SH-SY5Y (cell line): ENCODE data around the gene ATF6.

Experiments
- GATA2 ChIP-seq: IDR thresholded peaks from 2 replicates; pipeline ENCODE4 v1.6.1; 2011; ENCODE audit warnings: mild to moderate bottlenecking, low read depth, low read length
- GATA3 ChIP-seq: IDR thresholded peaks from 2 replicates; pipeline ENCODE4 v1.6.1; 2011; ENCODE audit warnings: low read depth, mild to moderate bottlenecking, low read length, moderate library complexity

ATF6 gene

GRCh38 chr1:161940866-161941591 is 174.9 kb downstream of the ATF6 start:
- TF ChIP-seq GATA3 (no peak), GATA2 (no peak)

- TF ChIP-seq GATA3 (no peak), GATA2 (no peak)
Observed at GRCh38 chr1:161941726-161942436, 175.8 kb downstream of the ATF6 start.

- TF ChIP-seq GATA2 (no peak), GATA3 (no peak)
Observed at GRCh38 chr1:161943737-161944136, 177.6 kb downstream of the ATF6 start.

GRCh38 chr1:161944381-161944780 is 178.3 kb downstream of the ATF6 start:
- TF ChIP-seq GATA3 (no peak), GATA2 (no peak)

GRCh38 chr1:161945306-161946060 is 179.4 kb downstream of the ATF6 start:
- TF ChIP-seq GATA3 (no peak), GATA2 (no peak)

- no peak for TF ChIP-seq GATA2
- TF ChIP-seq GATA3 = no peak
Observed at GRCh38 chr1:161946071-161946987, 180.2 kb downstream of the ATF6 start.

- TF ChIP-seq GATA3 (no peak), GATA2 (no peak)
Observed at GRCh38 chr1:161948435-161948834, 182.3 kb downstream of the ATF6 start.

GRCh38 chr1:161949548-161949947 is 183.4 kb downstream of the ATF6 start:
- no peak for TF ChIP-seq GATA2
- no peak for TF ChIP-seq GATA3

GRCh38 chr1:161950377-161950776 is 184.3 kb downstream of the ATF6 start:
- TF ChIP-seq GATA2 = no peak
- no peak for TF ChIP-seq GATA3

- TF ChIP-seq GATA3 (no peak), GATA2 (no peak)
Observed at GRCh38 chr1:161951646-161952045, 185.5 kb downstream of the ATF6 start.

GRCh38 chr1:161952607-161953172 is 186.6 kb downstream of the ATF6 start:
- no peak for TF ChIP-seq GATA2
- no peak for TF ChIP-seq GATA3

- TF ChIP-seq GATA2 (peak; percentile 56; the same call in 1 of the 2 replicates), GATA3 (peak; percentile 59)
Observed at GRCh38 chr1:161953256-161953920, 187.3 kb downstream of the ATF6 start.

- no peak for TF ChIP-seq GATA3
- TF ChIP-seq GATA2 = no peak
Observed at GRCh38 chr1:161954050-161954449, 187.9 kb downstream of the ATF6 start.

GRCh38 chr1:161954466-161954865 is 188.3 kb downstream of the ATF6 start:
- TF ChIP-seq GATA2 (no peak), GATA3 (no peak)
